Neuronal stem cell (in vitro differentiated cells): ENCODE results near the gene SNRNP70.
"Not testable (repeated sequence)": the region's sequence is repeated elsewhere in the genome, so short reads cannot be mapped to it uniquely, and the experiment has no call there.

Source experiments
- DNase-seq: peaks from one replicate; pipeline ENCODE4 v3.0.0-alpha.2; 2013; ENCODE audit warnings: low spot score
- H2AFZ ChIP-seq: one replicate; pipeline ENCODE4 v1.6.1; 2013; ENCODE audit warnings: mild to moderate bottlenecking, low read length, inconsistent platforms
- H2AK5ac ChIP-seq: 2 replicates; pipeline ENCODE4 v1.6.1; 2013; ENCODE audit warnings: low read depth, mild to moderate bottlenecking, inconsistent platforms, low read length, moderate library complexity, mixed read lengths
- H2BK120ac ChIP-seq: 2 replicates; pipeline ENCODE4 v1.6.1; 2013; ENCODE audit warnings: low read depth, mild to moderate bottlenecking, inconsistent platforms, low read length, moderate library complexity, mixed read lengths
- H2BK12ac ChIP-seq: one replicate; pipeline ENCODE4 v1.6.1; 2013; ENCODE audit warnings: low read length, inconsistent platforms
- H2BK15ac ChIP-seq: 2 replicates; pipeline ENCODE4 v1.6.1; 2013; ENCODE audit warnings: mild to moderate bottlenecking, low read length, inconsistent platforms, mixed read lengths
- H2BK5ac ChIP-seq: one replicate; pipeline ENCODE4 v1.6.1; 2013; ENCODE audit warnings: inconsistent platforms, mild to moderate bottlenecking, low read length, moderate library complexity
- H3K14ac ChIP-seq: one replicate; pipeline ENCODE4 v1.6.1; 2013; ENCODE audit warnings: low read length, inconsistent platforms
- H3K18ac ChIP-seq: 2 replicates; pipeline ENCODE4 v1.6.1; 2013; ENCODE audit warnings: low read length, inconsistent platforms
- H3K23ac ChIP-seq: 2 replicates; pipeline ENCODE4 v1.6.1; 2013; ENCODE audit warnings: low read depth, mild to moderate bottlenecking, mixed read lengths, low read length, inconsistent platforms; ENCODE audit not compliant: poor library complexity
- H3K27ac ChIP-seq: replicated peaks from 3 replicates; pipeline ENCODE4 v1.5.1; 2013; ENCODE audit warnings: low read length, inconsistent platforms
- H3K27me3 ChIP-seq, 3 experiments: 2 replicates each; pipeline ENCODE4 v1.6.1; 2013; ENCODE audit warnings: low read length in 3 of 3, mild to moderate bottlenecking in 2 of 3, inconsistent platforms in 1 of 3, low read depth in 1 of 3, mixed read lengths in 1 of 3, moderate library complexity in 1 of 3; ENCODE audit not compliant: control insufficient read depth in 3 of 3, insufficient read depth in 3 of 3
- H3K36me3 ChIP-seq, 2 donors: replicated peaks in 1 of 2; 2 replicates each; pipeline ENCODE4 v1.6.1; 2013; ENCODE audit warnings: low read length in 2 of 2; ENCODE audit not compliant: control insufficient read depth in 2 of 2, insufficient read depth in 2 of 2
- H3K4ac ChIP-seq: 2 replicates; pipeline ENCODE4 v1.6.1; 2013; ENCODE audit warnings: inconsistent platforms, mild to moderate bottlenecking, low read length, moderate library complexity
- H3K4me1 ChIP-seq, 2 donors: 1 replicate in 1 of 2; 2 replicates in 1 of 2; pipeline ENCODE4 v1.6.1; 2013; ENCODE audit warnings: low read length in 2 of 2, low read depth in 1 of 2; ENCODE audit not compliant: control insufficient read depth in 2 of 2, insufficient read depth in 1 of 2
- H3K4me2 ChIP-seq: one replicate; pipeline ENCODE4 v1.6.1; 2013; ENCODE audit warnings: mild to moderate bottlenecking, low read length, inconsistent platforms; ENCODE audit not compliant: insufficient read depth, poor library complexity, severe bottlenecking
- H3K4me3 ChIP-seq, 2 donors: 2 replicates each; pipeline ENCODE4 v1.5.1; 2013; ENCODE audit warnings: low read length in 2 of 2, mild to moderate bottlenecking in 2 of 2, inconsistent platforms in 1 of 2, moderate library complexity in 1 of 2
- H3K79me1 ChIP-seq: one replicate; pipeline ENCODE4 v1.6.1; 2013; ENCODE audit warnings: low read depth, mild to moderate bottlenecking, inconsistent platforms, low read length, moderate library complexity
- H3K9ac ChIP-seq: one replicate; pipeline ENCODE4 v1.6.1; 2013; ENCODE audit warnings: mild to moderate bottlenecking, low read depth, low read length, inconsistent platforms; ENCODE audit not compliant: poor library complexity
- H3K9me3 ChIP-seq, 2 donors: replicated peaks in 1 of 2; 2 replicates each; pipeline versions ENCODE3 to v1.6.1; 2013; ENCODE audit warnings: low read length in 2 of 2, mild to moderate bottlenecking in 2 of 2, inconsistent platforms in 1 of 2, low read depth in 1 of 2, mixed read lengths in 1 of 2, moderate library complexity in 1 of 2; ENCODE audit not compliant: control insufficient read depth in 2 of 2, insufficient read depth in 1 of 2
- H4K8ac ChIP-seq: one replicate; pipeline ENCODE4 v1.6.1; 2013; ENCODE audit warnings: low read depth, mild to moderate bottlenecking, inconsistent platforms, low read length, moderate library complexity
- H4K91ac ChIP-seq: one replicate; pipeline ENCODE4 v1.6.1; 2013; ENCODE audit warnings: low read length, low read depth, mild to moderate bottlenecking, inconsistent platforms; ENCODE audit not compliant: poor library complexity
- WGBS, 2 donors: extraction: QIAGEN DNeasy Blood & Tissue Kit; methylation state at CpG; one replicate each; pipeline ENCODE4 v1.1.7; 2013; ENCODE audit warnings: missing lambda C conversion rate in 2 of 2, mixed read lengths in 1 of 2; ENCODE audit not compliant: insufficient read length in 2 of 2, insufficient replicate concordance in 1 of 2; ENCODE audit errors: extremely low coverage in 2 of 2; 5-methylcytosine and 5-hydroxymethylcytosine counted together

SNRNP70 gene

GRCh38 chr19:49056101-49056901 is 28.9 kb upstream of the SNRNP70 start:
- no peaks in the 10 kb centered on the region for H3K79me1 ChIP-seq
- H2BK12ac ChIP-seq = peak overlapping the region; percentile 84
- peak overlapping the region; percentile 50 for H3K9ac ChIP-seq
- no peak overlapping the region for H2BK120ac ChIP-seq
- H3K27ac ChIP-seq = no peak overlapping the region
- peaks cover 9 to 17% of the 10 kb centered on the region in 2 donors for H3K4me1 ChIP-seq
- H4K91ac ChIP-seq = no peak overlapping the region
- peak overlapping the region; percentile 85 for H3K23ac ChIP-seq
- no peak overlapping the region for H2BK5ac ChIP-seq
- no peak overlapping the region for H4K8ac ChIP-seq
- H3K9me3 ChIP-seq = no peaks in the 10 kb centered on the region
- WGBS, 2 donors = no CpG with 5 or more reads among the region's 63 CpGs
- H3K4me2 ChIP-seq = peak overlapping the region; percentile 97
- H2AFZ ChIP-seq = peak overlapping the region; percentile 98
- no peaks in the 10 kb centered on the region for H3K36me3 ChIP-seq
- H2AK5ac ChIP-seq = no peak overlapping the region
- H3K27me3 ChIP-seq = peaks cover 8 to 62% (median 39%) of the 10 kb centered on the region in 3 experiments
- H3K14ac ChIP-seq = peak overlapping the region; percentile 31
- H2BK15ac ChIP-seq = peak overlapping the region; percentile 81
- DNase-seq = peak; percentile 65
- H3K18ac ChIP-seq = peak overlapping the region; percentile 95
- H3K4ac ChIP-seq = no peak overlapping the region
- peak overlapping the region; percentile 49 to 76 for H3K4me3 ChIP-seq

- not testable (repeated sequence) for H3K36me3 ChIP-seq, H3K27ac ChIP-seq, H3K79me1 ChIP-seq, H2BK15ac ChIP-seq, DNase-seq, H2AK5ac ChIP-seq, H3K14ac ChIP-seq, H3K23ac ChIP-seq, H2BK120ac ChIP-seq, H3K9me3 ChIP-seq, H3K4ac ChIP-seq, H4K91ac ChIP-seq, H4K8ac ChIP-seq
- WGBS, 2 donors = no CpG with 5 or more reads among the region's 34 CpGs
- Histone ChIP-seq H3K4me2 (peak overlapping the region; percentile 97), H2AFZ (peak overlapping the region; percentile 98), H2BK5ac (peak overlapping the region; percentile 39), H3K4me1 (peaks cover 9 to 17% of the 10 kb centered on the region in 2 donors), H3K27me3 (peaks cover 8 to 69% (median 39%) of the 10 kb centered on the region in 3 experiments), H2BK12ac (peak overlapping the region; percentile 84), H3K9ac (peak overlapping the region; percentile 50), H3K4me3 (peak overlapping the region; percentile 49 to 76), H3K18ac (peak overlapping the region; percentile 91)
These were observed 28.2 kb upstream of the SNRNP70 start for GRCh38 chr19:49056902-49057596.

- Histone ChIP-seq H3K4ac (no peak within 1 kb of the TSS), H2AFZ (peak within 1 kb of the TSS; percentile 98), H3K4me1 (peaks cover 9 to 17% of the 10 kb centered on the region in 2 donors), H3K27ac (no peak within 1 kb of the TSS), H3K23ac (peak within 1 kb of the TSS; percentile 43), H2BK12ac (peak within 1 kb of the TSS; percentile 84), H3K36me3 (no peaks in the 10 kb centered on the region), H3K14ac (no peak within 1 kb of the TSS), H2AK5ac (peak within 1 kb of the TSS; percentile 46), H4K8ac (no peak within 1 kb of the TSS), H3K4me3 (peak within 1 kb of the TSS; percentile 49 to 76), H2BK5ac (peak within 1 kb of the TSS; percentile 39), H3K18ac (peak within 1 kb of the TSS; percentile 92), H2BK120ac (no peak within 1 kb of the TSS), H3K27me3 (peaks cover 8 to 69% (median 39%) of the 10 kb centered on the region in 3 experiments), H4K91ac (no peak within 1 kb of the TSS), H3K9ac (peak within 1 kb of the TSS; percentile 70), H3K9me3 (no peaks in the 10 kb centered on the region), H3K4me2 (peak within 1 kb of the TSS; percentile 97), H2BK15ac (peak within 1 kb of the TSS; percentile 58), H3K79me1 (no peaks in the 10 kb centered on the region)
- peak; percentile 64 for DNase-seq
- WGBS, 2 donors = no CpG with 5 or more reads among the region's 38 CpGs
These were observed 27.5 kb upstream of the SNRNP70 start, which contains the start of gene CGB7 for GRCh38 chr19:49057636-49058234. CGB7 (minus strand) TSS chr19:49057749; CDS start chr19:49055375, 2,374 bp downstream.
